OCI-LY3 (cell line): ENCODE results near the gene CELF4.

Experiments used
- H2AFZ ChIP-seq: fragments of 200-600, 300-600 bp; shearing (Covaris generic); 2 replicates; pipeline ENCODE4 v1.6.0; 2014; ENCODE audit warnings: antibody characterized with exemption, low read depth, low read length
- H3K27ac ChIP-seq: fragments of 200-600, 300-600 bp; sonication (generic); 2 replicates; pipeline ENCODE4 v1.5.1; 2014; ENCODE audit warnings: mild to moderate bottlenecking, low read length, moderate library complexity, mixed read lengths
- H3K27me3 ChIP-seq: fragments of 200-600, 300-600 bp; sonication (generic); 2 replicates; pipeline ENCODE4 v1.6.1; 2014; ENCODE audit warnings: low read depth, low read length, mixed read lengths
- H3K36me3 ChIP-seq: fragments of 200-600, 300-600 bp; sonication (generic); replicated peaks from 2 replicates; pipeline ENCODE3; 2014; ENCODE audit warnings: low read depth, low read length, mixed read lengths
- H3K4me1 ChIP-seq: fragments of 300-600, 200-600 bp; sonication (generic); 2 replicates; pipeline ENCODE4 v1.6.1; 2014; ENCODE audit warnings: low read length, mixed read lengths
- H3K4me2 ChIP-seq: fragments of 200-600, 300-600 bp; sonication (generic); 2 replicates; pipeline ENCODE4 v1.6.1; 2014; ENCODE audit warnings: low read length, mixed read lengths
- H3K4me3 ChIP-seq: fragments of 300-600, 200-600 bp; sonication (generic); 2 replicates; pipeline ENCODE4 v1.5.1; 2014; ENCODE audit warnings: antibody characterized with exemption, mild to moderate bottlenecking, low read length, moderate library complexity
- H3K79me2 ChIP-seq: fragments of 300-600, 200-600 bp; shearing (Covaris generic); 2 replicates; pipeline ENCODE4 v1.6.1; 2014; ENCODE audit warnings: mild to moderate bottlenecking, low read length, mixed read lengths
- H3K9ac ChIP-seq: fragments of 300-600, 200-600 bp; shearing (Covaris generic); 2 replicates; pipeline ENCODE4 v1.6.0; 2014; ENCODE audit warnings: mild to moderate bottlenecking, low read length, moderate library complexity
- H3K9me3 ChIP-seq: fragments of 200-600, 300-600 bp; shearing (Covaris generic); 2 replicates; pipeline ENCODE4 v1.6.1; 2014; ENCODE audit warnings: low read length, mixed read lengths; ENCODE audit not compliant: insufficient read depth
- H4K20me1 ChIP-seq: fragments of 200-600, 300-600 bp; sonication (generic); 2 replicates; pipeline ENCODE4 v1.6.1; 2016; ENCODE audit warnings: low read length, mixed read lengths; ENCODE audit not compliant: insufficient read depth
- EZH2phosphoT487 ChIP-seq: fragments of 200-600 bp; shearing (Covaris generic); IDR thresholded peaks from 2 replicates; pipeline ENCODE4 v1.6.1; 2018; ENCODE audit warnings: antibody characterized with exemption, mixed run types, low read depth
- TF ChIP-seq, protein P1 (sequence below): fragments of 200-600, 300-600 bp; sonication (generic); IDR thresholded peaks from 2 replicates; pipeline ENCODE4 v1.5.1; 2014; ENCODE audit warnings: antibody characterized with exemption, low read length, low read depth

CELF4 gene

DNA sequence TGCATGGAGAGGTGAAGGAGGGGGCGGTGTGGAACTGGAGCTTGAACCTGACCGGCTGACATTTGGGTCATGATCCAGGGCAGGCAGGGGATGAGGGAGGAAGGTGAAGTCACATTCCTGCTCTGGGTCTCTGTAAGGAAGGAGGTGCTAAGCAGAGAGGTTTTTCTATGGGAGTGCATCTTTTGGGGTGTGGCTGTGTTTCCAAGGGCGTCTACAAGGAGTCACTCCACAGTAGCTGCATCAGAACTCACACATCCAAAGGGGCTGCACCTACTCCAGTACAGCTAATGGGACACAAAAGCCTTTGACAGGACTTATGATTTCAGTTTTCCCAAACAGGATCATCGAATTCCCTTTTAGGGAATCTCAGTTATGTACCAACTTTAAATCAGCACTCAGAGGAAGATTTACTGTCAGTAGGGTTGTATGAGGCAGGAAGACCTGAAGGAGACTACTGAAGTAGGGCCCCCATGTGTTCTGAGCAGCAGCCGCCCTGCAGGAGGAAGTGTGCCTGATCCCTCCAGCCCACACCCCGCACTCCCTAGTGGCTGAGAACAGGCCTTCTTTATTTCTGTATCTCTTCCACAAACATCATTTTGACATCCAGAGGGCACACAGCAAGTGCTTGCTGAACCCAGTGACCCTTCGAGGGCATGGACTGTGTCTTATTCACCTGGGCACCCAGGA is 137.2 kb downstream of the CELF4 start:
- Histone ChIP-seq H3K27me3 (no peaks in the 10 kb centered on the region), H3K4me3 (no peak overlapping the region), H3K36me3 (no peaks in the 10 kb centered on the region), H3K27ac (no peak overlapping the region), H3K4me1 (peaks cover 19% of the 10 kb centered on the region), H2AFZ (peak overlapping the region; percentile 18; the same call in 1 of the 2 replicates), H3K4me2 (no peak overlapping the region), H4K20me1 (no peaks in the 10 kb centered on the region), H3K9me3 (no peaks in the 10 kb centered on the region), H3K79me2 (no peaks in the 10 kb centered on the region), H3K9ac (no peak overlapping the region)
- TF ChIP-seq EZH2phosphoT487: no peak
- TF ChIP-seq, protein P1, sequence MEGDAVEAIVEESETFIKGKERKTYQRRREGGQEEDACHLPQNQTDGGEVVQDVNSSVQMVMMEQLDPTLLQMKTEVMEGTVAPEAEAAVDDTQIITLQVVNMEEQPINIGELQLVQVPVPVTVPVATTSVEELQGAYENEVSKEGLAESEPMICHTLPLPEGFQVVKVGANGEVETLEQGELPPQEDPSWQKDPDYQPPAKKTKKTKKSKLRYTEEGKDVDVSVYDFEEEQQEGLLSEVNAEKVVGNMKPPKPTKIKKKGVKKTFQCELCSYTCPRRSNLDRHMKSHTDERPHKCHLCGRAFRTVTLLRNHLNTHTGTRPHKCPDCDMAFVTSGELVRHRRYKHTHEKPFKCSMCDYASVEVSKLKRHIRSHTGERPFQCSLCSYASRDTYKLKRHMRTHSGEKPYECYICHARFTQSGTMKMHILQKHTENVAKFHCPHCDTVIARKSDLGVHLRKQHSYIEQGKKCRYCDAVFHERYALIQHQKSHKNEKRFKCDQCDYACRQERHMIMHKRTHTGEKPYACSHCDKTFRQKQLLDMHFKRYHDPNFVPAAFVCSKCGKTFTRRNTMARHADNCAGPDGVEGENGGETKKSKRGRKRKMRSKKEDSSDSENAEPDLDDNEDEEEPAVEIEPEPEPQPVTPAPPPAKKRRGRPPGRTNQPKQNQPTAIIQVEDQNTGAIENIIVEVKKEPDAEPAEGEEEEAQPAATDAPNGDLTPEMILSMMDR: no peak

GRCh38 chr18:37426586-37426985 is 139.0 kb downstream of the CELF4 start:
- Histone ChIP-seq H3K27ac (no peak overlapping the region), H3K9me3 (no peaks in the 10 kb centered on the region), H3K4me1 (peaks cover 15% of the 10 kb centered on the region), H2AFZ (no peak overlapping the region), H3K4me2 (no peak overlapping the region), H3K79me2 (no peaks in the 10 kb centered on the region), H3K9ac (no peak overlapping the region), H4K20me1 (no peaks in the 10 kb centered on the region), H3K36me3 (no peaks in the 10 kb centered on the region), H3K4me3 (no peak overlapping the region), H3K27me3 (no peaks in the 10 kb centered on the region)
- TF ChIP-seq EZH2phosphoT487: no peak
- TF ChIP-seq, protein P1: no peak

DNA sequence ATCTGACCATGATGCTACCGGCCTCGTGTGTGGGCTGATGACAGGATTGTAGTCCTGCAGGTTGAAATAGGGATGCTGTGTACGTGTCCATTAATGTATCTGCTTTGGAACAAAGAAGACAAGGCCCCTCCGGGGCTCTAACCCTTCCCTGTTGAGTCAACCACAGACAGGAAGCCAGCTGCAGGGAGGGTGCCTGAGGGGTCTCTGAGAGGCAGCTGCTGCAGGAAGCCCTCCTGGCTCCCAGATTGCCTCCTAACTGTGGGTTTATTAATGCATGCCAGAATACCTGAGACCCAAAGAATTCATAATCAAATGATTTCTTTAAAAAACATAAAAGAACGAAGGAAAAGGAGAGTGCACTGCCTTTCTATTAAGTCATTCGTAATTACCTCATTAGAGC is 140.4 kb downstream of the CELF4 start:
- H3K27me3 ChIP-seq: no peaks in the 10 kb centered on the region
- H3K4me1 ChIP-seq: peaks cover 15% of the 10 kb centered on the region
- no peak for TF ChIP-seq EZH2phosphoT487
- TF ChIP-seq, protein P1: no peak
- no peaks in the 10 kb centered on the region for H3K36me3 ChIP-seq
- H3K79me2 ChIP-seq: no peaks in the 10 kb centered on the region
- no peaks in the 10 kb centered on the region for H3K9me3 ChIP-seq
- H3K9ac ChIP-seq: no peak overlapping the region
- H2AFZ ChIP-seq: no peak overlapping the region
- no peak overlapping the region for H3K4me2 ChIP-seq
- H3K27ac ChIP-seq: no peak overlapping the region
- no peak overlapping the region for H3K4me3 ChIP-seq
- no peaks in the 10 kb centered on the region for H4K20me1 ChIP-seq

GRCh38 chr18:37424507-37424906 is 141.1 kb downstream of the CELF4 start:
- Histone ChIP-seq H3K4me1 (peaks cover 11% of the 10 kb centered on the region), H3K27ac (no peak overlapping the region)
- no peak for TF ChIP-seq EZH2phosphoT487
- TF ChIP-seq, protein P1: no peak

More at GRCh38 chr18:37424507-37424906, 141.1 kb downstream of the CELF4 start:
- Histone ChIP-seq H3K4me3 (no peak overlapping the region), H3K27me3 (no peaks in the 10 kb centered on the region), H3K79me2 (no peaks in the 10 kb centered on the region), H2AFZ (no peak overlapping the region), H3K36me3 (no peaks in the 10 kb centered on the region), H3K9me3 (no peaks in the 10 kb centered on the region), H3K9ac (no peak overlapping the region), H3K4me2 (no peak overlapping the region), H4K20me1 (no peaks in the 10 kb centered on the region)
